ENCODE data around the gene MIDN.

MIDN gene

GRCh38 chr19:1258707-1259205, 10.4 kb downstream of the MIDN start:
- ChIA-PET POLR2A (interaction anchor here (3.5 kb wide), 1 partner anchor 10 kb away, joined by 15 read pairs; the partner anchor contains the start of gene CIRBP), CTCF (interaction anchor here (1.4 to 18.0 kb wide), 2 partner anchors 8 to 16 kb away, joined by 4 to 491 read pairs; partner anchors contain the start of genes ATP5F1D and CBARP)
- TF ChIP-seq, protein P1, sequence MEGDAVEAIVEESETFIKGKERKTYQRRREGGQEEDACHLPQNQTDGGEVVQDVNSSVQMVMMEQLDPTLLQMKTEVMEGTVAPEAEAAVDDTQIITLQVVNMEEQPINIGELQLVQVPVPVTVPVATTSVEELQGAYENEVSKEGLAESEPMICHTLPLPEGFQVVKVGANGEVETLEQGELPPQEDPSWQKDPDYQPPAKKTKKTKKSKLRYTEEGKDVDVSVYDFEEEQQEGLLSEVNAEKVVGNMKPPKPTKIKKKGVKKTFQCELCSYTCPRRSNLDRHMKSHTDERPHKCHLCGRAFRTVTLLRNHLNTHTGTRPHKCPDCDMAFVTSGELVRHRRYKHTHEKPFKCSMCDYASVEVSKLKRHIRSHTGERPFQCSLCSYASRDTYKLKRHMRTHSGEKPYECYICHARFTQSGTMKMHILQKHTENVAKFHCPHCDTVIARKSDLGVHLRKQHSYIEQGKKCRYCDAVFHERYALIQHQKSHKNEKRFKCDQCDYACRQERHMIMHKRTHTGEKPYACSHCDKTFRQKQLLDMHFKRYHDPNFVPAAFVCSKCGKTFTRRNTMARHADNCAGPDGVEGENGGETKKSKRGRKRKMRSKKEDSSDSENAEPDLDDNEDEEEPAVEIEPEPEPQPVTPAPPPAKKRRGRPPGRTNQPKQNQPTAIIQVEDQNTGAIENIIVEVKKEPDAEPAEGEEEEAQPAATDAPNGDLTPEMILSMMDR (IDR thresholded peaks at IDR 0.05; ENCODE audit: control extremely low read depth, extremely low read depth, low read depth, missing control alignments) = no peak
- DNase-seq (ENCODE audit: extremely low spot score) = no peak

DNA sequence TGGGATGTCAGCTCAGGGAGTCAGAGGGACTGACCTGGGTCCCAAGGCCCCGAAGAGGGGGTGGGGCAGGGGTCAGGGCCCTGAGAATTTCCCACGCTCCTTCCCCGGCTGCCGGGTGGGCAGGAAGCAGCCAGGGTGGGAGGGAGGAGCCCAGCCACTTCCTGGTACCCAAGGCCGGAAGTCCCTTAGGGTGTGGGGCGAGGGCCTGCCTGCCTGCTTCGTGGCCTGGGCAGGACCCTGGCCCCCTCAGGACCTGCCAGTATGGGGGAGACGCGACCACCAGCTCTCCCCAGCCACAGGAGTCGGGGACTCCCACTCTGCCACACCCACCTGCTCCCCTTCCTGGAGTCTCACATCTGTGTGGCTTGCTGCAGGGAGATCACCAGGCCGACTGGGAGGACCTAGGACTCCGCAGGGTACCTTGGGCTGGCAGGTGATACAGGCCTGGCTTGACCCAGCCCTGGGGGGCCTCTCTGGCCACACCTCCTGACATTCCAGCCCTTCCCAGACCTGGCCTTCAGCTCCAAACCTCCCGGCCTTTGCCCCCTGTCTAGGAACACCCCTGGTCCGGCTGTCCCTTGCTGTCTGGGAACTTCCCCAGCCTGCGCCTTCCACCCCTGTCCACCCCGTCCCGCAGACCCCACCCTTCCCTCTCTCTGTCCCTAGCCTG, 11.0 kb downstream of the MIDN start:
- CTCF ChIA-PET = interaction anchor here (18.0 kb wide), 1 partner anchor 17 kb away, joined by 491 read pairs; the partner anchor contains the start of genes ATP5F1D and CBARP
- TF ChIP-seq, protein P1 (IDR thresholded peaks at IDR 0.05; ENCODE audit: control extremely low read depth, extremely low read depth, low read depth, missing control alignments) = no peak
- POLR2A ChIA-PET = interaction anchor here (3.5 kb wide), 1 partner anchor 10 kb away, joined by 15 read pairs; the partner anchor contains the start of gene CIRBP
- peak; percentile 68 for DNase-seq (ENCODE audit: extremely low spot score)

DNA sequence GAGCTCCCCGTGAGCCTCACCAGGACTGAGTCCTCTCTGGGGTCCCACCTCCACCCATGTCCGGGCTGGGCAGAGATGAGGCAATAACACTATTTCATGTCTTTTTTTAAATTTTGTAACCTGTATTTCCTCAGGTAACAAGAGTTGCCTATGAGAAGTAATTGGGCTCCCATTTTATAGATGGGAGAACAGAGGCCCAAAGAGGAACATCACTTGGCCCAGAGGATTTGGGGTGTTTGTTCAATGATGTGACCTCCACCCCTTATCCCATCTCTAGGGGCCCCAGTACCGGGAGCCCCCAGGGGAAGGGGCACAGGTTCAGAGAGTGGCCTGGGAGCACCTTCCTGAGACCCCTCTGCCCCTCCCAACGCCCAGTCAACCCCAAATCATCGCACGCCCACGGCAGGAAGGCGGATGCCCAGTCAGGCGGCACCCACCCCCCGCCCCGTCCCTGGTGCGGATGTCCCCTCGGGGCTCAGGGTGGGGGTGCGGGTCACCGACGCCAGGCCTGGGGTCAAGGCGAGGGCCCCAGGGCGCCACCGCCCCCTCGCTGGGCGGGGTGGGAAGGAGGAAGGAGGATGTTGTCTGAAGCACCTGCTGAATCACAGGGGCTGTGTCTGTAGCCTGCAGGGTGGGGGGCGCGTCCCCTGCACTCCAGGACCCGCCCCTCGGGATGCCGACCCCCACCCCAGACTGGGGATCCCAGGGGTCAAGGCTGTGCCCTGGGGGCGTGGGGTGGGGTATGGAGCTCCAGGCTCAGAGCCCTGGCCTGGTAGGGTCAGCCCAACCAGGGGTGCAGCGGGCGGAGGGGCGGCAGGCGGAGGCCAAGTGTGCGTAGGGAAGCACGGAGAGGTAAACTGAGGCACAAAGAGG, 11.7 kb downstream of the MIDN start:
- POLR2A ChIA-PET = interaction anchor here (3.5 kb wide), 1 partner anchor 9 kb away, joined by 15 read pairs; the partner anchor contains the start of gene CIRBP
- CTCF ChIA-PET = interaction anchor here (18.0 kb wide), 1 partner anchor 17 kb away, joined by 491 read pairs; the partner anchor contains the start of genes ATP5F1D and CBARP
- no peak for DNase-seq (ENCODE audit: extremely low spot score)
- TF ChIP-seq, protein P1 (IDR thresholded peaks at IDR 0.05; ENCODE audit: control extremely low read depth, extremely low read depth, low read depth, missing control alignments) = no peak

- TF ChIP-seq, protein P1 (IDR thresholded peaks at IDR 0.05; ENCODE audit: control extremely low read depth, extremely low read depth, low read depth, missing control alignments) = no peak
- peak; percentile 96 for DNase-seq (ENCODE audit: extremely low spot score)
- ChIA-PET POLR2A (interaction anchor here (3.5 kb wide), 1 partner anchor 8 kb away, joined by 15 read pairs; the partner anchor contains the start of gene CIRBP), CTCF (interaction anchor here (1.4 to 18.0 kb wide), 3 partner anchors 8 to 18 kb away, joined by 8 to 491 read pairs (median 9); partner anchors contain the start of genes ATP5F1D and CBARP)
Observed at GRCh38 chr19:1260749-1261537, 12.6 kb downstream of the MIDN start.

DNA sequence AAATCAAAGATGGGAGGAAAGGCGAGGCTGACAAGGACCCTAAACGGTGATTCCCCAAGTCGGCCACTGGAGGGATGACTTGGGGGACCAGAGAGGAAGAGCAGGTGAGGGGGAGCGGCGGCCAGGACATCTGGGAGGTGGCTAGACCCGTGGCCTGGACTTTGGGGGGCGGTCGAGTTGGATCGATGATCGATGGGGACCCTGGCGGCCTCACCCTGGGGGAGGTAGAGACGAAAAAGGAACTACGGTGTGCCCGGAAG, 13.1 kb downstream of the MIDN start:
- TF ChIP-seq, protein P1 (IDR thresholded peaks at IDR 0.05; ENCODE audit: control extremely low read depth, extremely low read depth, low read depth, missing control alignments) = peak; percentile 12
- DNase-seq (ENCODE audit: extremely low spot score) = no peak
- POLR2A ChIA-PET = no interaction called here
- CTCF ChIA-PET = interaction anchor here (1.4 to 18.0 kb wide), 3 partner anchors 9 to 19 kb away, joined by 8 to 491 read pairs (median 9); partner anchors contain the start of genes ATP5F1D and CBARP

Measured in GM10248 (cell line).